AG10803 (cell line): ENCODE results near the gene LDB2.

ENCODE experiments used
- DNase-seq: peaks from one replicate; pipeline ENCODE4 v3.0.0; 2010; ENCODE audit warnings: low read depth
- H3K4me3 ChIP-seq: 2 replicates; pipeline ENCODE4 v1.5.1; 2011; ENCODE audit warnings: mild to moderate bottlenecking, low read length, control low read depth
- CTCF ChIP-seq: conservative IDR thresholded peaks from 2 replicates; pipeline ENCODE4 v1.5.1; 2011; ENCODE audit warnings: mild to moderate bottlenecking, low read length, control low read depth, inconsistent platforms

Gene LDB2

DNA sequence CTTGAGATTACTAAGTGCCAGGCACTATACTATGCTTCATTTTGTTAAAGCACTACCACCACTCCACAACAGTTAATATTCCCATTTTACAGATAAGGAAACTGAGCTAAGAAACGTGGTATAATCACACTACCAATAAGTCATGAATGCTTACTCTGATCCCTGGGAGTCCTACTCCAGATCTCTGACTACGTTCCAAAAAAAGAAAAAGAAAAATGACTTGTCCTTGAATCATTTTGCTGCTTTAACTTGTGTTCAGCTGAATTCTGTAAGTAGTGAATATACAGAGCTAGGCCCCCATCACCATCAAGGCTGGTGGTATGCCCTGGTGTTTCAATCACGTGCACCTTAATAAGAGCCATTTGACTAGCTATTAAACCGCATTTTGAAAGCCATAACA is 39.4 kb downstream of the LDB2 start:
- no peak for TF ChIP-seq CTCF
- no peak for DNase-seq
- no peak overlapping the region for H3K4me3 ChIP-seq

DNA sequence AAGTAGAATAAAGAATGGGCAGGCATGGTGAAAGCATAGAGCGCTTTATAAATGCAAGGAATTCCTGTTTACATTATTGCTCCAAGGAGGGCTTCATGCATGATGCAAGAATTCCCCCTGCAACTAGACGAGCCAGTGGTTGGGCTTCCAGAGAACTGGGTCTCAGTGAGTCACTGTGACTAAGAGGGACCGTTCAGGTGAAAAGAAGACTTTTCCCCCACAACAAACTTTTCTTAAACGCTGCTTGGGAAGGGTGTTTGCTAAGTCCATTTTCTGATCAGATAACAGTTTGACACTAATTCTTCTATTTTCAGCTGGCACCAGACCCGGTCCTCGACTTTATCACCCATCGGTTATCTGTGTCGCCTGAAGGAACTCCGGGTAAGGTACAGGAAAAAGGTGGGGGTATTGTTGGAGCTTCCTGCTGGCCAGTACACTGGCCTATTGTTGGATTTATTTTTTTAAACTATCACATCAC is 40.1 kb downstream of the LDB2 start:
- H3K4me3 ChIP-seq, result no peak overlapping the region
- DNase-seq, result no peak
- TF ChIP-seq CTCF, result no peak

GRCh38 chr4:16857425-16857824 is 41.0 kb downstream of the LDB2 start:
- DNase-seq, result no peak
- TF ChIP-seq CTCF, result no peak
- H3K4me3 ChIP-seq, result no peak overlapping the region

DNA sequence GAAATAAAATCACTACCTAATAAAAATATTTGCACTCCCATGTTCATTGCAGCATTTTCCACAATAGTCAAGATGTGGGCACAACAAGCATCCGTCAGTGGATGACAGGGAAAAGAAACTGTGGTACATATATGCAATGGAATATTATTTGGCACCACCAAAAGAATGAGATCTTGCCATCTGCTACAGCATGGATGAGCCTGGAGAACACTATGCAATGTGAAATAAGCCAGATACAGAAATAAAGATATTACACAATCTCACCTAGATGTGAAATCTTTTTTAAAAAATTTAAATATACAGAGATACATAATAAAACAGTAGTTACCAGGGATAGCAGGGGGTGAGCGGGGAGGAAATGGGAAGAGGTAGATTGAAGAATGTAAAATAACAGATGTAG is 44.8 kb downstream of the LDB2 start:
- no peak for DNase-seq
- TF ChIP-seq CTCF, result no peak
- no peak overlapping the region for H3K4me3 ChIP-seq

DNA sequence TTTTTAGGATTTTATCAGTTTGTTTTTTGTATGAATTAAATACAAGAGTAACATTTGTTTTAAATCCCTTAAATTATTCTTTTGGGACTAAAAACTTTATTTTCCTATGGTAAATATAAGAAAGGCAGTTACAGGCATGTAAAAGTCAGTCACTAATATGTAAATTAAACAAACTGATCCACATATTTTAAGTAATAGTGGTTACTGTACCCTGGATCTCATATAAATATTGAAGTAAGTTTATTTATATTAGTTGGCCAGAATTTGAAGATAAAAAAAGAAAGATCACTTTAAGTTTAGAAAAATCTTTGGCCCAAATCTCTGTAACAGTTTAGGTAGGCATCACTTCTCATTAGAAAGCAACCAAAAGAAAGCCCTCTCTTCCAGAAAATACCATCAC is 45.8 kb downstream of the LDB2 start:
- no peak for DNase-seq
- no peak overlapping the region for H3K4me3 ChIP-seq
- TF ChIP-seq CTCF, result no peak

- no peak for TF ChIP-seq CTCF
- no peak overlapping the region for H3K4me3 ChIP-seq
- no peak for DNase-seq
These were observed 46.2 kb downstream of the LDB2 start for GRCh38 chr4:16852228-16852627.

DNA sequence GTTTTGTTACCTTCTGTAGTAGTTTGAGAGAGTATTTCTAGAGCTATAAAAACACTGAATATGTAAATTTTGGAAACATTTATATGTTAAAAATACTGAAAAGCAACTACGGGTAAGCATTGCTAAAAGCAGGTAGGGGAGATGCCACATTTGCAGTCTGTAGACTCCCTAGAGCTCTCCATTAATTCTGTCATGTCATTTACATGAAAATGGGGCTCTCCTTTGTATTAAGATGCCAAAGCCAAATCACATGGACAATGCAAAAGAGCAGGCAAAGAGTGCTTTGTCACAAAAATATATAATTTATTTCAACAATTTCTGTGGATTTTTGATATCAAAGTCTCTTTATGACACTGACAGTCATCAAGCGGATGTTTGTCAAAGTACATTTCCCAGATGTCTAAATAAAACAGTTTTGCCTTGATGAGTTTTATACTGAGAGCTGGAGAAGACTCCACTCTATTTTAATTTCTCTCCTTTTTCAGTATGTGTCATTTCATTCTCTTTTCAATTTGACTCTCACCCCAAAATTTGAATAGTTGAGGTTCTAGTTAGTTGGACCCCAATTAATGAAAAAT is 51.8 kb downstream of the LDB2 start:
- no peak overlapping the region for H3K4me3 ChIP-seq
- no peak for DNase-seq
- TF ChIP-seq CTCF, result no peak
